NCI-H748 treated with DMSO at 0.1 percent for 48 hours (cell line): ENCODE data around the gene SRPX.

ENCODE experiments used
- DNase-seq: peaks from one replicate; lab custom pipeline; 2025; lab: John Stamatoyannopoulos, UW

The SRPX gene

GRCh38 chrX:38138900-38139299, 81.8 kb downstream of the SRPX start:
- no peak for DNase-seq

- DNase-seq: no peak
Measured at GRCh38 chrX:38138157-38138891, 82.3 kb downstream of the SRPX start.

GRCh38 chrX:38129366-38129765, 91.3 kb downstream of the SRPX start:
- no peak for DNase-seq

GRCh38 chrX:38127961-38128360, 92.7 kb downstream of the SRPX start:
- DNase-seq: no peak

GRCh38 chrX:38126179-38126578, 94.5 kb downstream of the SRPX start:
- DNase-seq: no peak

GRCh38 chrX:38124000-38124399, 96.7 kb downstream of the SRPX start:
- DNase-seq: no peak

- no peak for DNase-seq
Measured at GRCh38 chrX:38117485-38117884, 103.2 kb downstream of the SRPX start.

- DNase-seq: no peak
Measured at GRCh38 chrX:38116706-38117105, 104.0 kb downstream of the SRPX start.

- DNase-seq: no peak
Measured at GRCh38 chrX:38112566-38112965, 108.1 kb downstream of the SRPX start.

- DNase-seq: no peak
Measured at GRCh38 chrX:38111196-38111595, 109.5 kb downstream of the SRPX start.

GRCh38 chrX:38110231-38110630, 110.4 kb downstream of the SRPX start:
- DNase-seq: no peak

- DNase-seq: no peak
Measured at GRCh38 chrX:38109042-38109898, 111.4 kb downstream of the SRPX start.

GRCh38 chrX:38108364-38108763, 112.3 kb downstream of the SRPX start:
- DNase-seq: no peak

- DNase-seq: no peak
Measured at GRCh38 chrX:38106991-38107655, 113.5 kb downstream of the SRPX start.

GRCh38 chrX:38105216-38105725, 115.4 kb downstream of the SRPX start:
- no peak for DNase-seq

- DNase-seq: no peak
Measured at GRCh38 chrX:38103857-38104812, 116.5 kb downstream of the SRPX start.

GRCh38 chrX:38102875-38103274, 117.8 kb downstream of the SRPX start:
- no peak for DNase-seq

GRCh38 chrX:38102240-38102639, 118.4 kb downstream of the SRPX start:
- DNase-seq: no peak

- no peak for DNase-seq
Measured at GRCh38 chrX:38099688-38100087, 121.0 kb downstream of the SRPX start.
